CD4-positive, CD25-positive, alpha-beta regulatory T cell (primary cell): ENCODE measurements around the gene OR10R2. TPM values are rescaled to one million over a fixed set of nuclear protein-coding genes. Genes with fewer than 3 reads are reported as not detected.

ENCODE experiments used
- ATAC-seq, 2 donors: fragments of 150-1000 bp; cut with Tn5 transposase; one replicate each; pipeline ENCODE4 v1.10.0; 2021; ENCODE audit warnings: low read depth in 2 of 2, moderate number of reproducible peaks in 2 of 2, moderate library complexity in 1 of 2
- DNase-seq, 3 donors: peaks; one replicate each; pipeline versions ENCODE4 v3.0.0 to v3.0.0-alpha.2; 2012 to 2022; ENCODE audit warnings: mixed read lengths in 1 of 3
- H3K27ac ChIP-seq: one replicate; pipeline ENCODE4 v1.7.0; 2013; ENCODE audit warnings: mild to moderate bottlenecking, low read length; ENCODE audit not compliant: insufficient read depth, poor library complexity, severe bottlenecking
- H3K27me3 ChIP-seq: one replicate; pipeline ENCODE4 v1.7.0; 2013; ENCODE audit warnings: low read length; ENCODE audit not compliant: control insufficient read depth, insufficient read depth
- H3K36me3 ChIP-seq: one replicate; pipeline ENCODE4 v1.7.0; 2013; ENCODE audit warnings: mild to moderate bottlenecking, low read length, moderate library complexity; ENCODE audit not compliant: control insufficient read depth, insufficient read depth
- H3K4me1 ChIP-seq: 2 replicates; pipeline ENCODE4 v1.7.0; 2013; ENCODE audit warnings: mild to moderate bottlenecking, low read length; ENCODE audit not compliant: insufficient read depth, control insufficient read depth, poor library complexity, severe bottlenecking
- H3K4me3 ChIP-seq: one replicate; pipeline ENCODE4 v1.7.0; 2013; ENCODE audit warnings: low read depth, mild to moderate bottlenecking, low read length, moderate library complexity
- H3K9me3 ChIP-seq, 2 experiments: 1 replicate in 1 of 2; 2 replicates in 1 of 2; pipeline ENCODE4 v1.7.0; 2013; ENCODE audit warnings: low read length in 2 of 2, mild to moderate bottlenecking in 1 of 2, moderate library complexity in 1 of 2; ENCODE audit not compliant: control insufficient read depth in 2 of 2
- H3K27ac Mint-ChIP-seq, 3 donors: one replicate each; pipeline ENCODE4 v1.8.0; 2020 to 2022; ENCODE audit warnings: mild to moderate bottlenecking in 3 of 3, mixed read lengths in 3 of 3, moderate library complexity in 2 of 3
- H3K27me3 Mint-ChIP-seq: one replicate; pipeline ENCODE4 v1.8.0; 2022; ENCODE audit warnings: mild to moderate bottlenecking, mixed read lengths
- H3K36me3 Mint-ChIP-seq: one replicate; pipeline ENCODE4 v1.8.0; 2020; ENCODE audit warnings: mixed read lengths
- H3K4me1 Mint-ChIP-seq, 4 donors: one replicate each; pipeline ENCODE4 v1.8.0; 2020 to 2022; ENCODE audit warnings: mixed read lengths in 4 of 4, mild to moderate bottlenecking in 1 of 4
- H3K4me3 Mint-ChIP-seq, 4 donors: one replicate each; pipeline ENCODE4 v1.8.0; 2020 to 2022; ENCODE audit warnings: mild to moderate bottlenecking in 4 of 4, mixed read lengths in 4 of 4, moderate library complexity in 3 of 4
- H3K9me3 Mint-ChIP-seq, 7 donors: one replicate each; pipeline ENCODE4 v1.8.0; 2020 to 2022; ENCODE audit warnings: mixed read lengths in 7 of 7, mild to moderate bottlenecking in 3 of 7, moderate library complexity in 2 of 7
- polyA plus RNA-seq, 4 donors: library from polyadenylated mRNA; unstranded; fragments of 300-500 nt; fragmentation: Illumina TruSeq; gene quantifications; one replicate each; pipeline ENCODE4 v1.2.3, GENCODE V29; 2021
- total RNA-seq: library from RNA; stranded (reverse); gene quantifications from one replicate; pipeline ENCODE4 v1.2.3, GENCODE V29; 2022

Gene OR10R2
- total and polyA plus RNA-seq, 5 donors from 2014 or later = not detected

- no peaks in the 10 kb centered on the region for H3K36me3 ChIP-seq
- Mint-ChIP-seq H3K27ac (peak overlapping the region in 1 of 3 donors; percentile 57), H3K27me3 (peaks cover 46% of the 10 kb centered on the region), H3K9me3 (peaks cover 0 to 5% (median 0%) of the 10 kb centered on the region in 7 donors), H3K4me3 (no peak overlapping the region), H3K36me3 (no peaks in the 10 kb centered on the region), H3K4me1 (no peaks in the 10 kb centered on the region)
- H3K4me3 ChIP-seq = no peak overlapping the region
- no peaks in the 10 kb centered on the region for H3K9me3 ChIP-seq
- DNase-seq = no peak
- no peak overlapping the region for H3K27ac ChIP-seq
- peaks cover 26% of the 10 kb centered on the region for H3K27me3 ChIP-seq
- H3K4me1 ChIP-seq = no peaks in the 10 kb centered on the region
- no peak for ATAC-seq
These were observed 35.5 kb downstream of the OR10R2 start for GRCh38 chr1:158507511-158507910.

- H3K4me3 ChIP-seq = no peak overlapping the region
- H3K27me3 ChIP-seq = peaks cover 18% of the 10 kb centered on the region
- ATAC-seq (no peak), DNase-seq (no peak)
- H3K9me3 ChIP-seq = no peaks in the 10 kb centered on the region
- H3K27ac ChIP-seq = no peak overlapping the region
- Mint-ChIP-seq H3K9me3 (peaks cover 0 to 4% (median 0%) of the 10 kb centered on the region in 7 donors), H3K4me3 (no peak overlapping the region), H3K27me3 (peaks cover 39% of the 10 kb centered on the region), H3K4me1 (no peaks in the 10 kb centered on the region), H3K27ac (no peak overlapping the region), H3K36me3 (no peaks in the 10 kb centered on the region)
- no peaks in the 10 kb centered on the region for H3K36me3 ChIP-seq
- H3K4me1 ChIP-seq = no peaks in the 10 kb centered on the region
These were observed 37.6 kb downstream of the OR10R2 start for GRCh38 chr1:158509471-158510156.

DNA sequence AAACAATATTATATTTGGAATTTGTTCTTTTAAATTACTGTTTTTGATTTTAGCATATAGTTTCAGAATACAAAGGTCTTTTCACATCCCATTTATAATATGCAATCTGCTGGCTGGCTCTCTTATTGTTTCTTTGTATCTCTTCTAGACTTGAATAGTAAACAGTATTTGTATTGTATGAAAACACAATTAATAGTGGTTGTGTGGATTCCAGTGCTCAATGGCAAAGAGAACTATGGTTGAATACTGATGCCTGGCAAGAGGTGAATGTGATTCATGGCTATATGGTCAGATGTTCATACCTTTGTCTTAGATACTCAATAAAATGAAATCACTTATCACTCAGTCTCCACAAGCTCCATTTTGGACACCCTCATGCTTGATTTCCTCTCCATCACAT lies 44.9 kb downstream of the OR10R2 start:
- DNase-seq (no peak), ATAC-seq (no peak)
- H3K4me1 ChIP-seq = no peaks in the 10 kb centered on the region
- no peaks in the 10 kb centered on the region for H3K9me3 ChIP-seq
- H3K9me3 Mint-ChIP-seq = peaks cover 0 to 1% (median 0%) of the 10 kb centered on the region in 7 donors
- H3K27ac ChIP-seq = no peak overlapping the region
- H3K27me3 Mint-ChIP-seq = peaks cover 6% of the 10 kb centered on the region
- H3K27ac Mint-ChIP-seq = no peak overlapping the region
- H3K4me1 Mint-ChIP-seq = no peaks in the 10 kb centered on the region
- no peaks in the 10 kb centered on the region for H3K36me3 ChIP-seq
- H3K4me3 ChIP-seq = no peak overlapping the region
- H3K4me3 Mint-ChIP-seq = no peak overlapping the region
- H3K27me3 ChIP-seq = peaks cover 10% of the 10 kb centered on the region
- H3K36me3 Mint-ChIP-seq = no peaks in the 10 kb centered on the region

DNA sequence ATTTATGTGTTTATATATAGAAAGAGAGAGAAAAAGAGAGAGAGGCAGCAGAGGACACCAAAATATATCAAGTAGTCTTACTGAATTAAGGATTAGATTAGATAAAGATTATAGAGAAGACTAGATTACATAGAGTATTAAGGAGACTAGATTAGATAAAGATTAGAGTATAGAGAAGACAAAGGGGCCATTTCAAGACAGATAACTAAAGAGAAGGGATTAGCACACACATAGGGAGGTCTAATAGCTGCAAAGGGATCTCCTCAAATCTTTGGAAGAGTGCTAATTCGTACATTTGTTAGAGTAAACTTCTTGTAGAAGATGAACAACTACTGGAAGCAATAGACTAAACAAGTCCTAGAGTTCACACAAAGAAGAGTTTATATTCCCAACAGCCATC lies 48.0 kb downstream of the OR10R2 start:
- H3K36me3 ChIP-seq = no peaks in the 10 kb centered on the region
- peaks cover 10% of the 10 kb centered on the region for H3K27me3 ChIP-seq
- Mint-ChIP-seq H3K9me3 (peaks cover 0 to 3% (median 0%) of the 10 kb centered on the region in 7 donors), H3K27me3 (peaks cover 10% of the 10 kb centered on the region), H3K27ac (no peak overlapping the region), H3K36me3 (no peaks in the 10 kb centered on the region), H3K4me3 (no peak overlapping the region), H3K4me1 (no peaks in the 10 kb centered on the region)
- H3K9me3 ChIP-seq = no peaks in the 10 kb centered on the region
- ATAC-seq (no peak), DNase-seq (no peak)
- no peaks in the 10 kb centered on the region for H3K4me1 ChIP-seq
- H3K27ac ChIP-seq = no peak overlapping the region
- H3K4me3 ChIP-seq = no peak overlapping the region

GRCh38 chr1:158520955-158521665 lies 49.1 kb downstream of the OR10R2 start:
- no peak overlapping the region for H3K27ac ChIP-seq
- H3K9me3 ChIP-seq = no peaks in the 10 kb centered on the region
- H3K27me3 Mint-ChIP-seq = peaks cover 10% of the 10 kb centered on the region
- no peaks in the 10 kb centered on the region for H3K4me1 ChIP-seq
- DNase-seq (no peak), ATAC-seq (no peak)
- H3K4me1 Mint-ChIP-seq = no peaks in the 10 kb centered on the region
- no peak overlapping the region for H3K4me3 Mint-ChIP-seq
- peaks cover 7% of the 10 kb centered on the region for H3K27me3 ChIP-seq
- peaks cover 0 to 3% (median 0%) of the 10 kb centered on the region in 7 donors for H3K9me3 Mint-ChIP-seq
- no peaks in the 10 kb centered on the region for H3K36me3 Mint-ChIP-seq
- H3K4me3 ChIP-seq = no peak overlapping the region
- H3K36me3 ChIP-seq = no peaks in the 10 kb centered on the region
- no peak overlapping the region for H3K27ac Mint-ChIP-seq

- Mint-ChIP-seq H3K4me3 (no peak overlapping the region), H3K4me1 (no peaks in the 10 kb centered on the region), H3K27ac (no peak overlapping the region), H3K27me3 (peaks cover 14% of the 10 kb centered on the region), H3K36me3 (no peaks in the 10 kb centered on the region), H3K9me3 (peaks cover 0 to 3% (median 1%) of the 10 kb centered on the region in 7 donors)
- no peak for DNase-seq
- H3K4me1 ChIP-seq = no peaks in the 10 kb centered on the region
- ATAC-seq = no peak
- H3K9me3 ChIP-seq = no peaks in the 10 kb centered on the region
- H3K36me3 ChIP-seq = no peaks in the 10 kb centered on the region
- H3K27ac ChIP-seq = no peak overlapping the region
- H3K4me3 ChIP-seq = no peak overlapping the region
- peaks cover 7% of the 10 kb centered on the region for H3K27me3 ChIP-seq
These were observed 49.6 kb downstream of the OR10R2 start for GRCh38 chr1:158521666-158522058.

DNA sequence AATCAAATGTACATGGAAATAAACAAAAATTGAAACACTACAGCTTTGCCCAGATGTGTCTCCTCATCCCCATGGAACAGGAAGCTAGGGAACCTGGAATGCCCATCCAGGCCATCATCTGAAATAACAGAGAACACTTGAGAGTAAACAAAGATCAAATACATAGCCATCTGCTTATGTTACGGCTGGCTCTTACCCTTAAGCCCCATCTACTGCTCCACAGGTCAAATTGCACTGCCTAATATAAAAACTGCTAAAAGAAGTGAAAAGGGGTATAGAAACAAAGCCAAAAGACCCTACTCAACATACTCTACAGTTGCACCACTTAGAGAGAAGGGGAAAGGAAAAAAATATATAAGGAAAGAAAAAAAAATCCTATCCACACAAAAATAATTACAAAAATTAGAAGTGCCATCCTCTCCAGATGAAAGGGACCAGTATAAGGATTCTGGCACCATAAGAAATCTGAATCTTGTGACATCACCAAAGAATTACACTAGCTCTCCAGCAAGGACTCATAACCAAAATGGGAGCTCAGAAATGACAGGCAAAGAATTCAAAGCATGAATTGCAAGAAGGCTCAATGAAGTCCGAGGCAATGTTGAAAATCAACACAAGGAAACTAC lies 55.3 kb downstream of the OR10R2 start:
- H3K36me3 ChIP-seq = no peaks in the 10 kb centered on the region
- no peak overlapping the region for H3K27ac Mint-ChIP-seq
- no peaks in the 10 kb centered on the region for H3K36me3 Mint-ChIP-seq
- H3K27me3 ChIP-seq = peaks cover 7% of the 10 kb centered on the region
- no peak for ATAC-seq
- H3K9me3 ChIP-seq = peaks cover 0 to 7% of the 10 kb centered on the region in 2 experiments
- no peaks in the 10 kb centered on the region for H3K4me1 Mint-ChIP-seq
- H3K4me3 Mint-ChIP-seq = no peak overlapping the region
- H3K27ac ChIP-seq = no peak overlapping the region
- H3K27me3 Mint-ChIP-seq = peaks cover 17% of the 10 kb centered on the region
- H3K4me1 ChIP-seq = no peaks in the 10 kb centered on the region
- peak in 2 of 3 donors; percentile 12 to 36 for DNase-seq
- H3K4me3 ChIP-seq = no peak overlapping the region
- peaks cover 0 to 18% (median 1%) of the 10 kb centered on the region in 7 donors for H3K9me3 Mint-ChIP-seq
